Measurements from ENCODE around the gene LRRIQ4.

Gene LRRIQ4

GRCh38 chr3:169850618-169851017 lies 37.9 kb downstream of the LRRIQ4 start:
- no peaks in the 10 kb centered on the region for H3K27me3 ChIP-seq (ENCODE audit: low read depth)
- H3K9me3 ChIP-seq: no peaks in the 10 kb centered on the region
- no peaks in the 10 kb centered on the region for H3K4me1 ChIP-seq
- in situ Hi-C loops (cut with MboI; ENCODE audit: low sequenced_read_pairs): no loop called here
- no peak for DNase-seq (ENCODE audit: low spot score in 2 of 2)
- H3K36me3 ChIP-seq (replicated peaks): no peaks in the 10 kb centered on the region
- H3K4me3 ChIP-seq: no peak overlapping the region

GRCh38 chr3:169855514-169855913 lies 42.8 kb downstream of the LRRIQ4 start:
- H3K4me3 ChIP-seq: no peak overlapping the region
- H3K27me3 ChIP-seq (ENCODE audit: low read depth): no peaks in the 10 kb centered on the region
- no peaks in the 10 kb centered on the region for H3K4me1 ChIP-seq
- H3K36me3 ChIP-seq (replicated peaks): no peaks in the 10 kb centered on the region
- in situ Hi-C loops (cut with MboI; ENCODE audit: low sequenced_read_pairs): no loop called here
- H3K9me3 ChIP-seq: no peaks in the 10 kb centered on the region
- DNase-seq (ENCODE audit: low spot score in 2 of 2): no peak

GRCh38 chr3:169857811-169858210 lies 45.1 kb downstream of the LRRIQ4 start:
- no peaks in the 10 kb centered on the region for H3K9me3 ChIP-seq
- H3K4me3 ChIP-seq: no peak overlapping the region
- DNase-seq (ENCODE audit: low spot score in 2 of 2): no peak
- no peaks in the 10 kb centered on the region for H3K27me3 ChIP-seq (ENCODE audit: low read depth)
- in situ Hi-C loops (cut with MboI; ENCODE audit: low sequenced_read_pairs): no loop called here
- H3K4me1 ChIP-seq: peaks cover 10% of the 10 kb centered on the region
- no peaks in the 10 kb centered on the region for H3K36me3 ChIP-seq (replicated peaks)

GRCh38 chr3:169861871-169862270 lies 49.2 kb downstream of the LRRIQ4 start:
- no peaks in the 10 kb centered on the region for H3K27me3 ChIP-seq (ENCODE audit: low read depth)
- DNase-seq (ENCODE audit: low spot score in 2 of 2): peak in 1 of 2 experiments; percentile 73
- no peaks in the 10 kb centered on the region for H3K9me3 ChIP-seq
- peaks cover 10% of the 10 kb centered on the region for H3K4me1 ChIP-seq
- in situ Hi-C loops (cut with MboI; ENCODE audit: low sequenced_read_pairs): no loop called here
- no peaks in the 10 kb centered on the region for H3K36me3 ChIP-seq (replicated peaks)
- H3K4me3 ChIP-seq: no peak overlapping the region; the same call in 1 of the 2 replicates

- Histone ChIP-seq H3K9me3 (no peaks in the 10 kb centered on the region), H3K27me3 (ENCODE audit: low read depth) (no peaks in the 10 kb centered on the region), H3K36me3 (replicated peaks) (no peaks in the 10 kb centered on the region), H3K4me3 (no peak overlapping the region), H3K4me1 (peaks cover 16% of the 10 kb centered on the region)
- in situ Hi-C loops (cut with MboI; ENCODE audit: low sequenced_read_pairs): no loop called here
- peak; percentile 54 to 81 for DNase-seq (ENCODE audit: low spot score in 2 of 2)
Measured at GRCh38 chr3:169863458-169863899, 50.8 kb downstream of the LRRIQ4 start.

GRCh38 chr3:169864270-169864669 lies 51.6 kb downstream of the LRRIQ4 start:
- Histone ChIP-seq H3K36me3 (replicated peaks) (no peaks in the 10 kb centered on the region), H3K9me3 (no peaks in the 10 kb centered on the region)
- in situ Hi-C loops (cut with MboI; ENCODE audit: low sequenced_read_pairs): no loop called here

GRCh38 chr3:169865176-169865767 lies 52.6 kb downstream of the LRRIQ4 start:
- Histone ChIP-seq H3K27me3 (ENCODE audit: low read depth) (no peaks in the 10 kb centered on the region), H3K9me3 (no peaks in the 10 kb centered on the region), H3K36me3 (replicated peaks) (no peaks in the 10 kb centered on the region), H3K4me1 (peaks cover 34% of the 10 kb centered on the region), H3K4me3 (no peak overlapping the region)
- DNase-seq (ENCODE audit: low spot score in 2 of 2): no peak
- in situ Hi-C loops (cut with MboI; ENCODE audit: low sequenced_read_pairs): no loop called here

More at GRCh38 chr3:169864270-169864669, 51.6 kb downstream of the LRRIQ4 start:
- DNase-seq (ENCODE audit: low spot score in 2 of 2): no peak
- Histone ChIP-seq H3K4me3 (no peak overlapping the region), H3K4me1 (peaks cover 24% of the 10 kb centered on the region), H3K27me3 (ENCODE audit: low read depth) (no peaks in the 10 kb centered on the region)

GRCh38 chr3:169867584-169868210 lies 55.0 kb downstream of the LRRIQ4 start:
- in situ Hi-C loops (cut with MboI; ENCODE audit: low sequenced_read_pairs): no loop called here
- no peak for DNase-seq (ENCODE audit: low spot score in 2 of 2)

GRCh38 chr3:169868369-169868768 lies 55.7 kb downstream of the LRRIQ4 start:
- H3K27me3 ChIP-seq (ENCODE audit: low read depth): no peaks in the 10 kb centered on the region
- peak in 1 of 2 experiments; percentile 88 for DNase-seq (ENCODE audit: low spot score in 2 of 2)
- H3K4me1 ChIP-seq: peaks cover 32% of the 10 kb centered on the region
- H3K36me3 ChIP-seq (replicated peaks): no peaks in the 10 kb centered on the region
- in situ Hi-C loops (cut with MboI; ENCODE audit: low sequenced_read_pairs): no loop called here
- H3K4me3 ChIP-seq: no peak overlapping the region
- no peaks in the 10 kb centered on the region for H3K9me3 ChIP-seq

More at GRCh38 chr3:169867584-169868210, 55.0 kb downstream of the LRRIQ4 start:
- H3K27me3 ChIP-seq (ENCODE audit: low read depth): no peaks in the 10 kb centered on the region
- H3K4me3 ChIP-seq: no peak overlapping the region
- peaks cover 32% of the 10 kb centered on the region for H3K4me1 ChIP-seq
- H3K9me3 ChIP-seq: no peaks in the 10 kb centered on the region
- no peaks in the 10 kb centered on the region for H3K36me3 ChIP-seq (replicated peaks)

- DNase-seq (ENCODE audit: low spot score in 2 of 2): peak; percentile 55 to 86
- no peaks in the 10 kb centered on the region for H3K27me3 ChIP-seq (ENCODE audit: low read depth)
- H3K36me3 ChIP-seq (replicated peaks): no peaks in the 10 kb centered on the region
- no peak within 1 kb of the TSS; the same call in 1 of the 2 replicates for H3K4me3 ChIP-seq
- H3K9me3 ChIP-seq: no peaks in the 10 kb centered on the region
- peaks cover 32% of the 10 kb centered on the region for H3K4me1 ChIP-seq
- in situ Hi-C loops (cut with MboI; ENCODE audit: low sequenced_read_pairs): no loop called here
Measured at GRCh38 chr3:169869484-169870220, 57.0 kb downstream of the LRRIQ4 start, which contains the start of gene LRRC31. TSS of gene LRRC31 (minus strand) at chr3:169869935. CDS start at chr3:169869807, 128 bp downstream.

- Histone ChIP-seq H3K4me1 (peaks cover 32% of the 10 kb centered on the region), H3K4me3 (no peak overlapping the region), H3K36me3 (replicated peaks) (no peaks in the 10 kb centered on the region), H3K27me3 (ENCODE audit: low read depth) (no peaks in the 10 kb centered on the region), H3K9me3 (no peaks in the 10 kb centered on the region)
- in situ Hi-C loops (cut with MboI; ENCODE audit: low sequenced_read_pairs): no loop called here
- no peak for DNase-seq (ENCODE audit: low spot score in 2 of 2)
Measured at GRCh38 chr3:169871129-169871886, 58.6 kb downstream of the LRRIQ4 start.

- no peaks in the 10 kb centered on the region for H3K27me3 ChIP-seq (ENCODE audit: low read depth)
- in situ Hi-C loops (cut with MboI; ENCODE audit: low sequenced_read_pairs): no loop called here
- no peak overlapping the region for H3K4me3 ChIP-seq
- H3K4me1 ChIP-seq: no peaks in the 10 kb centered on the region
- no peaks in the 10 kb centered on the region for H3K36me3 ChIP-seq (replicated peaks)
- no peak for DNase-seq (ENCODE audit: low spot score in 2 of 2)
- H3K9me3 ChIP-seq: no peaks in the 10 kb centered on the region
Measured at GRCh38 chr3:169879013-169879557, 66.4 kb downstream of the LRRIQ4 start.

- H3K27me3 ChIP-seq (ENCODE audit: low read depth): no peaks in the 10 kb centered on the region
- DNase-seq (ENCODE audit: low spot score in 2 of 2): no peak
- H3K36me3 ChIP-seq (replicated peaks): no peaks in the 10 kb centered on the region
- peaks cover 1% of the 10 kb centered on the region; the same call in 1 of the 2 replicates for H3K4me1 ChIP-seq
- no peak overlapping the region for H3K4me3 ChIP-seq
- H3K9me3 ChIP-seq: no peaks in the 10 kb centered on the region
- in situ Hi-C loops (cut with MboI; ENCODE audit: low sequenced_read_pairs): no loop called here
Measured at GRCh38 chr3:169879845-169880575, 67.3 kb downstream of the LRRIQ4 start.
